ENCODE results near the gene UAP1.

The UAP1 gene

DNA sequence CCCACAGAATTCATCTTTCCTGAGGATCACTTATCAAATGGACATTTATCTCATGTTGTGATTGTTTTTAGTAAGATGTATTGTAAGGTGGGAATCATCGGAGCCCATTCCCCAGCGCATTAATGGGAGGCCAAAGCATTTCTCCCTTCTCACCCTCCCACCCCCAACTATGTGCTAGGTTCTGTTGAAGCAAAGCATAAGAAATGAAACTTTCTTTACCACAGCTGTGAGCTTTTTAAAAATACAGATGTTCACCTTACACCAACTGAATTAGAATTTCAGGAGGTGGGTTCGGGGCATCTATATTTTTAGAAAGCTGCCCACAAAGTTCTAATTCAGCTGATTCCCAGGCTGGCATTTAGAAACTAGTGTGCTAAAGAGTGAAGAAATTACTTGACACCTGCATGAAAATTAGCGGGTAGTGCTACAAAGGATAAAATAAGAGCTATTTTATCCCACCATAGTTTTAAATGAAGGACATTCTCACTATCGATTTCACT, 26.3 kb downstream of the UAP1 start:
- no peaks in the 10 kb centered on the region for H4K20me1 ChIP-seq (ENCODE audit: insufficient read depth, low read length, poor library complexity, severe bottlenecking)
- H3K9me3 ChIP-seq (ENCODE audit: insufficient read depth, low read depth, low read length): no peaks in the 10 kb centered on the region
- TF ChIP-seq, protein P1, sequence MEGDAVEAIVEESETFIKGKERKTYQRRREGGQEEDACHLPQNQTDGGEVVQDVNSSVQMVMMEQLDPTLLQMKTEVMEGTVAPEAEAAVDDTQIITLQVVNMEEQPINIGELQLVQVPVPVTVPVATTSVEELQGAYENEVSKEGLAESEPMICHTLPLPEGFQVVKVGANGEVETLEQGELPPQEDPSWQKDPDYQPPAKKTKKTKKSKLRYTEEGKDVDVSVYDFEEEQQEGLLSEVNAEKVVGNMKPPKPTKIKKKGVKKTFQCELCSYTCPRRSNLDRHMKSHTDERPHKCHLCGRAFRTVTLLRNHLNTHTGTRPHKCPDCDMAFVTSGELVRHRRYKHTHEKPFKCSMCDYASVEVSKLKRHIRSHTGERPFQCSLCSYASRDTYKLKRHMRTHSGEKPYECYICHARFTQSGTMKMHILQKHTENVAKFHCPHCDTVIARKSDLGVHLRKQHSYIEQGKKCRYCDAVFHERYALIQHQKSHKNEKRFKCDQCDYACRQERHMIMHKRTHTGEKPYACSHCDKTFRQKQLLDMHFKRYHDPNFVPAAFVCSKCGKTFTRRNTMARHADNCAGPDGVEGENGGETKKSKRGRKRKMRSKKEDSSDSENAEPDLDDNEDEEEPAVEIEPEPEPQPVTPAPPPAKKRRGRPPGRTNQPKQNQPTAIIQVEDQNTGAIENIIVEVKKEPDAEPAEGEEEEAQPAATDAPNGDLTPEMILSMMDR (conservative IDR thresholded peaks at IDR 0.05; ENCODE audit: low read length): no peak
- TF ChIP-seq EZH2phosphoT487 (IDR thresholded peaks at IDR 0.05; ENCODE audit: borderline replicate concordance): no peak
- no peaks in the 10 kb centered on the region for H3K27me3 ChIP-seq (ENCODE audit: insufficient read depth, low read length, poor library complexity, severe bottlenecking)
- H3K9me2 ChIP-seq (replicated peaks; ENCODE audit: low read depth, low read length): no peaks in the 10 kb centered on the region
- no peak overlapping the region for H3K9ac ChIP-seq (ENCODE audit: low read depth, low read length, poor library complexity, severe bottlenecking)
- no peak overlapping the region for H3K4me2 ChIP-seq (ENCODE audit: low read depth, low read length, poor library complexity, severe bottlenecking)
- H3F3A ChIP-seq (ENCODE audit: low read depth): no peaks in the 10 kb centered on the region
- H2AFZ ChIP-seq (ENCODE audit: low read length): no peak overlapping the region
- H3K4me1 ChIP-seq (ENCODE audit: insufficient read depth, low read length, poor library complexity, severe bottlenecking): no peaks in the 10 kb centered on the region
- peaks cover 61% of the 10 kb centered on the region; the same call in 1 of the 2 replicates for H3K36me3 ChIP-seq (ENCODE audit: insufficient read depth, low read length)
- no peaks in the 10 kb centered on the region for H3K79me2 ChIP-seq (ENCODE audit: insufficient read depth, low read length)
- no peak overlapping the region for H3K4me3 ChIP-seq (ENCODE audit: low read length, poor library complexity, severe bottlenecking)

DNA sequence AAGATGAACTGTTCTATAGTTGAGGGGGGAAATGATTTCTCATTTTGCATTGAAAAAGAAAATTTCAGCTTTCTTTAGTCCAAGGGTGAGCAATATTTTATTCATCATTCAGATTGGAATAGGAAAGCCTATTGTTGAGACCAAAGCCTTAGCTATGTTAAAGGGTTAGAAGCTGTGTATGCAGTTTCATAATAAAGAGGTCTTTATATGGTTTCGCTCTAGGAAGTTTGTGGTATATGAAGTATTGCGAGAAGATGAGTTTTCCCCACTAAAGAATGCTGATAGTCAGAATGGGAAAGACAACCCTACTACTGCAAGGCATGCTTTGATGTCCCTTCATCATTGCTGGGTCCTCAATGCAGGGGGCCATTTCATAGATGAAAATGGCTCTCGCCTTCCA, 28.6 kb downstream of the UAP1 start:
- Histone ChIP-seq H3K9me2 (replicated peaks; ENCODE audit: low read depth, low read length) (no peaks in the 10 kb centered on the region), H3K4me2 (ENCODE audit: low read depth, low read length, poor library complexity, severe bottlenecking) (no peak overlapping the region), H3K9me3 (ENCODE audit: insufficient read depth, low read depth, low read length) (no peaks in the 10 kb centered on the region), H3F3A (ENCODE audit: low read depth) (no peaks in the 10 kb centered on the region), H3K9ac (ENCODE audit: low read depth, low read length, poor library complexity, severe bottlenecking) (no peak overlapping the region), H4K20me1 (ENCODE audit: insufficient read depth, low read length, poor library complexity, severe bottlenecking) (no peaks in the 10 kb centered on the region), H3K4me1 (ENCODE audit: insufficient read depth, low read length, poor library complexity, severe bottlenecking) (no peaks in the 10 kb centered on the region), H3K36me3 (ENCODE audit: insufficient read depth, low read length) (peaks cover 52% of the 10 kb centered on the region; the same call in 1 of the 2 replicates), H2AFZ (ENCODE audit: low read length) (no peak overlapping the region), H3K79me2 (ENCODE audit: insufficient read depth, low read length) (no peaks in the 10 kb centered on the region), H3K4me3 (ENCODE audit: low read length, poor library complexity, severe bottlenecking) (no peak overlapping the region), H3K27me3 (ENCODE audit: insufficient read depth, low read length, poor library complexity, severe bottlenecking) (no peaks in the 10 kb centered on the region)
- TF ChIP-seq, protein P1 (conservative IDR thresholded peaks at IDR 0.05; ENCODE audit: low read length): no peak
- TF ChIP-seq EZH2phosphoT487 (IDR thresholded peaks at IDR 0.05; ENCODE audit: borderline replicate concordance): no peak

DNA sequence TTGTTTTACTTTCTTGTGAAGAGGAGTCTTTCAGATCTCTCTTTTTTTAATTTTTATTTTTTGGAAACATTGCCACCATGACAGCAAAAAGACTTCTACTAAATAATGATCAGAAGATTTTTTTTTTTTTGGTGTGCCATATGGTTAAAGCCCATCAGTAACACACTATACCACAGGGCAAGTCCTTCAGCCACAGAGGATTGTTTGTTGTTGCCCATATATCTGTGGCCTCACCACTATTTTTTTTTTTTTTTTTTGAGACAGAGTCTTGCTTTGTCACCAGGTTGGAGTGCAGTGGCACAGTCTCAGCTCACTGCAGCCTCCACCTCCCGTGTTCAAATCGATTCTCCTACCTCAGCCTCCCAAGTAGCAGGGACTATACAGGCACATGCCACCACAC, 29.2 kb downstream of the UAP1 start:
- peaks cover 51% of the 10 kb centered on the region; the same call in 1 of the 2 replicates for H3K36me3 ChIP-seq (ENCODE audit: insufficient read depth, low read length)
- no peaks in the 10 kb centered on the region for H3K9me3 ChIP-seq (ENCODE audit: insufficient read depth, low read depth, low read length)
- no peaks in the 10 kb centered on the region for H3K4me1 ChIP-seq (ENCODE audit: insufficient read depth, low read length, poor library complexity, severe bottlenecking)
- H3K9me2 ChIP-seq (replicated peaks; ENCODE audit: low read depth, low read length): no peaks in the 10 kb centered on the region
- no peak overlapping the region for H3K9ac ChIP-seq (ENCODE audit: low read depth, low read length, poor library complexity, severe bottlenecking)
- TF ChIP-seq, protein P1 (conservative IDR thresholded peaks at IDR 0.05; ENCODE audit: low read length): no peak
- TF ChIP-seq EZH2phosphoT487 (IDR thresholded peaks at IDR 0.05; ENCODE audit: borderline replicate concordance): no peak
- no peak overlapping the region for H3K4me2 ChIP-seq (ENCODE audit: low read depth, low read length, poor library complexity, severe bottlenecking)
- H2AFZ ChIP-seq (ENCODE audit: low read length): no peak overlapping the region
- no peaks in the 10 kb centered on the region for H3K79me2 ChIP-seq (ENCODE audit: insufficient read depth, low read length)
- H3F3A ChIP-seq (ENCODE audit: low read depth): no peaks in the 10 kb centered on the region
- H4K20me1 ChIP-seq (ENCODE audit: insufficient read depth, low read length, poor library complexity, severe bottlenecking): no peaks in the 10 kb centered on the region
- H3K4me3 ChIP-seq (ENCODE audit: low read length, poor library complexity, severe bottlenecking): no peak overlapping the region
- H3K27me3 ChIP-seq (ENCODE audit: insufficient read depth, low read length, poor library complexity, severe bottlenecking): no peaks in the 10 kb centered on the region

Data from Loucy (cell line).